IPS DF 6.9 (cell line): Measurements from ENCODE around the gene TRNP1.

Experiments
- DNase-seq: peaks from one replicate; pipeline ENCODE4 v3.0.0-alpha.2; 2013; ENCODE audit warnings: low read depth, low spot score
- H3K27ac ChIP-seq: one replicate; pipeline ENCODE4 v1.5.1; 2013; ENCODE audit warnings: low read length, control low read depth
- H3K27me3 ChIP-seq: 2 replicates; pipeline ENCODE4 v1.6.1; 2013; ENCODE audit warnings: mild to moderate bottlenecking, low read length; ENCODE audit not compliant: control insufficient read depth, insufficient read depth
- H3K36me3 ChIP-seq: 2 replicates; pipeline ENCODE4 v1.6.1; 2013; ENCODE audit warnings: low read length; ENCODE audit not compliant: control insufficient read depth, insufficient read depth
- H3K4me1 ChIP-seq: 2 replicates; pipeline ENCODE4 v1.6.1; 2013; ENCODE audit warnings: low read length; ENCODE audit not compliant: control insufficient read depth, insufficient read depth
- H3K4me3 ChIP-seq: 2 replicates; pipeline ENCODE4 v1.5.1; 2013; ENCODE audit warnings: mild to moderate bottlenecking, low read length
- H3K9me3 ChIP-seq: 2 replicates; pipeline ENCODE4 v1.6.1; 2013; ENCODE audit warnings: low read length, inconsistent platforms; ENCODE audit not compliant: control insufficient read depth, insufficient read depth
- WGBS: extraction: QIAGEN DNeasy Blood & Tissue Kit; methylation state at CpG from one replicate; pipeline ENCODE4 v1.1.7; 2013; ENCODE audit warnings: mixed read lengths, missing lambda C conversion rate; ENCODE audit not compliant: insufficient read length, insufficient coverage; 5-methylcytosine and 5-hydroxymethylcytosine counted together

The TRNP1 gene

GRCh38 chr1:27011058-27011764, 17.7 kb downstream of the TRNP1 start:
- peak; percentile 83 for DNase-seq
- Histone ChIP-seq H3K27ac (no peak overlapping the region), H3K4me1 (peaks cover 23% of the 10 kb centered on the region)

GRCh38 chr1:27011976-27012563, 18.6 kb downstream of the TRNP1 start:
- H3K4me3 ChIP-seq = peak overlapping the region; percentile 90
- DNase-seq = no peak
- no peaks in the 10 kb centered on the region for H3K9me3 ChIP-seq
- WGBS = no CpG with 5 or more reads among the region's 24 CpGs
- H3K4me1 ChIP-seq = peaks cover 17% of the 10 kb centered on the region
- H3K27me3 ChIP-seq = no peaks in the 10 kb centered on the region
- H3K36me3 ChIP-seq = 0 out of 2 replicates have a peak, but pooled peaks cover 5% of the 10 kb centered on the region
- no peak overlapping the region for H3K27ac ChIP-seq

More at GRCh38 chr1:27011058-27011764, 17.7 kb downstream of the TRNP1 start:
- H3K36me3 ChIP-seq = peaks cover 11% of the 10 kb centered on the region
- H3K9me3 ChIP-seq = no peaks in the 10 kb centered on the region
- H3K27me3 ChIP-seq = no peaks in the 10 kb centered on the region
- peak overlapping the region; percentile 90; the same call in 1 of the 2 replicates for H3K4me3 ChIP-seq
- WGBS = no CpG with 5 or more reads among the region's 15 CpGs

- no CpG with 5 or more reads among the region's 3 CpGs for WGBS
- Histone ChIP-seq H3K4me3 (no peak overlapping the region), H3K4me1 (peaks cover 4% of the 10 kb centered on the region; the same call in 1 of the 2 replicates), H3K9me3 (no peaks in the 10 kb centered on the region), H3K36me3 (no peaks in the 10 kb centered on the region), H3K27me3 (no peaks in the 10 kb centered on the region), H3K27ac (no peak overlapping the region)
- DNase-seq = no peak
Measured at GRCh38 chr1:27015260-27015659, 21.8 kb downstream of the TRNP1 start.

GRCh38 chr1:27016376-27016775, 22.9 kb downstream of the TRNP1 start:
- WGBS = no CpG with 5 or more reads among the region's 1 CpG
- H3K27me3 ChIP-seq = no peaks in the 10 kb centered on the region
- no peak for DNase-seq
- no peaks in the 10 kb centered on the region for H3K4me1 ChIP-seq
- no peaks in the 10 kb centered on the region for H3K9me3 ChIP-seq
- H3K27ac ChIP-seq = no peak overlapping the region
- no peak overlapping the region for H3K4me3 ChIP-seq
- no peaks in the 10 kb centered on the region for H3K36me3 ChIP-seq

GRCh38 chr1:27017207-27017606, 23.7 kb downstream of the TRNP1 start:
- no peaks in the 10 kb centered on the region for H3K4me1 ChIP-seq
- no CpG with 5 or more reads among the region's 4 CpGs for WGBS
- no peak for DNase-seq
- no peak overlapping the region for H3K4me3 ChIP-seq
- H3K27me3 ChIP-seq = no peaks in the 10 kb centered on the region
- H3K36me3 ChIP-seq = no peaks in the 10 kb centered on the region
- no peak overlapping the region for H3K27ac ChIP-seq
- no peaks in the 10 kb centered on the region for H3K9me3 ChIP-seq

GRCh38 chr1:27018316-27018715, 24.8 kb downstream of the TRNP1 start:
- no peak overlapping the region for H3K4me3 ChIP-seq
- no peak overlapping the region for H3K27ac ChIP-seq
- no peaks in the 10 kb centered on the region for H3K27me3 ChIP-seq
- WGBS = no CpG with 5 or more reads among the region's 3 CpGs
- H3K9me3 ChIP-seq = no peaks in the 10 kb centered on the region
- H3K36me3 ChIP-seq = no peaks in the 10 kb centered on the region
- no peak for DNase-seq
- no peaks in the 10 kb centered on the region for H3K4me1 ChIP-seq

- no peak overlapping the region for H3K4me3 ChIP-seq
- no peaks in the 10 kb centered on the region for H3K27me3 ChIP-seq
- H3K27ac ChIP-seq = no peak overlapping the region
- no CpG with 5 or more reads among the region's 9 CpGs for WGBS
- no peaks in the 10 kb centered on the region for H3K4me1 ChIP-seq
- DNase-seq = no peak
- no peaks in the 10 kb centered on the region for H3K9me3 ChIP-seq
- no peaks in the 10 kb centered on the region for H3K36me3 ChIP-seq
Measured at GRCh38 chr1:27021354-27022031, 28.0 kb downstream of the TRNP1 start.

- Histone ChIP-seq H3K27me3 (no peaks in the 10 kb centered on the region), H3K4me3 (no peak overlapping the region), H3K9me3 (no peaks in the 10 kb centered on the region), H3K4me1 (peaks cover 6% of the 10 kb centered on the region; the same call in 1 of the 2 replicates), H3K36me3 (no peaks in the 10 kb centered on the region), H3K27ac (no peak overlapping the region)
- DNase-seq = no peak
- no CpG with 5 or more reads among the region's 4 CpGs for WGBS
Measured at GRCh38 chr1:27025718-27026117, 32.2 kb downstream of the TRNP1 start.

GRCh38 chr1:27026621-27027574, 33.4 kb downstream of the TRNP1 start:
- no peaks in the 10 kb centered on the region for H3K27me3 ChIP-seq
- WGBS = no CpG with 5 or more reads among the region's 19 CpGs
- H3K4me3 ChIP-seq = no peak overlapping the region
- no peak overlapping the region for H3K27ac ChIP-seq
- H3K9me3 ChIP-seq = no peaks in the 10 kb centered on the region
- H3K4me1 ChIP-seq = peaks cover 11% of the 10 kb centered on the region
- no peak for DNase-seq
- no peaks in the 10 kb centered on the region for H3K36me3 ChIP-seq
